Transverse colon (tissue), 4 donors: ENCODE results near the gene BRINP2. TPM values are rescaled to one million over a fixed set of nuclear protein-coding genes. Genes with fewer than 3 reads are reported as not detected.
A peak's percentile ranks its signal among the peaks of the same experiment; 100 is the strongest.

Experiments used
- DNase-seq: peaks from one replicate; pipeline ENCODE4 v3.0.0-alpha.2; 2019
- H3K27ac ChIP-seq, 4 donors: fragments of 200-600 bp; sonication (generic); 2 replicates each; pipeline ENCODE4 v1.5.1; 2016 to 2018; ENCODE audit warnings: inconsistent platforms in 4 of 4
- H3K27me3 ChIP-seq: fragments of 200-600 bp; sonication (generic); 2 replicates; pipeline ENCODE4 v1.5.1; 2017; ENCODE audit warnings: inconsistent platforms
- H3K36me3 ChIP-seq, 4 donors: fragments of 200-600 bp; sonication (generic); 2 replicates each; pipeline ENCODE4 v1.5.1; 2017 to 2019; ENCODE audit warnings: inconsistent platforms in 4 of 4
- H3K4me1 ChIP-seq, 4 donors: fragments of 200-600 bp; sonication (generic); 2 replicates each; pipeline ENCODE4 v1.5.1; 2017 to 2020; ENCODE audit warnings: inconsistent platforms in 4 of 4
- H3K4me3 ChIP-seq, 4 donors: fragments of 200-600 bp; sonication (generic); 1 replicate in 1 of 4; 2 replicates in 3 of 4; pipeline versions ENCODE4 v1.5.1 to v1.6.1; 2017 to 2019; ENCODE audit warnings: inconsistent platforms in 4 of 4
- H3K9me3 ChIP-seq, 2 donors: fragments of 200-600 bp; sonication (generic); 2 replicates each; pipeline ENCODE4 v1.5.1; 2017 to 2019; ENCODE audit warnings: inconsistent platforms in 2 of 2
- EP300 ChIP-seq: sonication (generic); formaldehyde crosslinking; IDR thresholded peaks from one replicate; pipeline ENCODE4 v1.6.1; 2017; ENCODE audit warnings: antibody characterized with exemption, low read depth
- POLR2A ChIP-seq: fragments of 450-650 bp; IDR thresholded peaks from one replicate; pipeline ENCODE4 v1.6.1; 2016; ENCODE audit warnings: antibody characterized with exemption, mild to moderate bottlenecking, moderate library complexity
- POLR2AphosphoS5 ChIP-seq, 3 donors: sonication (generic); formaldehyde crosslinking; IDR thresholded peaks; one replicate each; pipeline ENCODE4 v1.6.1; 2016; ENCODE audit warnings: antibody characterized with exemption in 3 of 3
- WGBS, 2 donors: methylation state at CpG; one replicate each; pipeline ENCODE4 v1.1.5; 2018; ENCODE audit warnings: low coverage in 1 of 2; 5-methylcytosine and 5-hydroxymethylcytosine counted together
- in situ Hi-C, 4 donors: fragments of 200-750 bp; cut with MboI; loops; one replicate each; pipeline versions ENCODE4 v1.15.0 to v1.15.1; 2017; ENCODE audit warnings: low sequenced_read_pairs in 3 of 4, low pct_ligation_motif_present in 1 of 4, low pct_unique_long_range_greater_than_20kb in 1 of 4
- intact Hi-C: fragments of 100-400 bp; cut with DNase I; formaldehyde crosslinking; loops from one replicate; pipeline ENCODE4 v1.15.1; 2023; ENCODE audit warnings: low total_unique reads
- total RNA-seq, 4 donors: library from RNA; depleted of rRNA; stranded (reverse); fragments of >200 nt; gene quantifications; one replicate each; pipeline ENCODE4 v1.1.0, GENCODE V29; 2016
- TF ChIP-seq, protein P1 (sequence below), 5 experiments: fragments of 200-600 bp in 3 of 5; fragments of 450-650 bp in 2 of 5; sonication (generic) in 3 of 5; IDR thresholded peaks; 1 replicate in 2 of 5; 2 replicates in 3 of 5; pipeline ENCODE4 v1.5.1; 2016 to 2017; ENCODE audit warnings: antibody characterized with exemption in 5 of 5, inconsistent platforms in 3 of 5, mild to moderate bottlenecking in 2 of 5, moderate library complexity in 1 of 5

BRINP2 gene
- total RNA-seq, 4 donors from 2014 or later, result not detected

DNA sequence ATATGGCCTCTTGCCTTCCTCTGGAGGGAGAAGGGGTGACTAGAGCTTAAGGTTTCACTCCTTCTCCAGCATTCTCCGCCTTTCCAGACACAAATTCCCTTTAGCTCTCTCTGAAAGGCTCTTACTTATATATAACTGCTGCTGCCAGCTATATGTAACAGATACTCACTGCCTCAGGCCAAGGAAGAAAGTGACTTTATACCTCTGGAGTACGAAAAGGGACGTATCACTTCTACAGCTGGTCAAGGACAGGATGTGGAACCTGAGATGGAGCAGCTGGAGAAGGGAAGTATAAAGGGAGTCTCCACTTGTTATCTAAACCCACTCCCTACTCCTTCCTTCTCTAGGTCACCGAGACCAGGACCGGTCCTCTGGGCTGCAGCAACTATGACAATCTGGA is 102.4 kb downstream of the BRINP2 start:
- intact Hi-C loops (no loop called here), in situ Hi-C loops (no loop called here)
- no peak for TF ChIP-seq POLR2A
- TF ChIP-seq POLR2AphosphoS5 (IDR thresholded peaks at IDR 0.05), result no peak
- WGBS, 2 donors, result 72 to 89% methylated on average over 5 of the region's 5 CpGs
- no peaks in the 10 kb centered on the region for H3K27me3 ChIP-seq
- H3K9me3 ChIP-seq, result no peaks in the 10 kb centered on the region
- peaks cover 0 to 10% (median 3%) of the 10 kb centered on the region in 4 donors for H3K4me1 ChIP-seq
- no peak overlapping the region for H3K4me3 ChIP-seq
- no peaks in the 10 kb centered on the region for H3K36me3 ChIP-seq
- H3K27ac ChIP-seq, result no peak overlapping the region
- DNase-seq, result no peak

DNA sequence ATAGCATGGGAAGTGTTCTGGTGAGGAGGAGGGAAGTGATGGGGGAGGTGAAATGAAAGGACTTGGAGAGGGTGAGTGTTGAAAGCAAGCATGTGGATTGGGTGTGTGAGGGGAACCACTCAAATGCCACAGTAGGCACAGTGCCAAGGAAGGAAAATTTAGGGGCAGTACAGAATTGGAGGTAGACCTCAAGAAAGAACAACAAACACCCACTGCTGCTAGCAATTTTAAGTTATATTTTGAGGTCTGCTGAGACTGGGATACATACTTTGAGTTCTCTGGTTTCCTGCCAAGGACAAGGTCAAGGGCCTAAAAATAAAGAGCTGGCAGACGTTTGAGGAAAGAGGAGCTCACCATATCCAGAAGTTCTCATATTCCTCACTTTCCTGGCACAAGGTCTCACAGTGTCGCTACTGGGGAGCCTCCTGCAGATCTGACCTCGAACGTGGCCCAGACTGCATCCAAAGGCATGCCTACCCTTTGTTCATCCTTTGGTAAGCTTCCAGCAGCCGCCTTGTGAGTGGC is 104.0 kb downstream of the BRINP2 start:
- DNase-seq, result no peak
- 27% methylated on average over 5 of the region's 5 CpGs; no CpG with 5 or more reads in 1 of the 2 donors for WGBS, 2 donors
- Histone ChIP-seq H3K9me3 (no peaks in the 10 kb centered on the region), H3K27me3 (no peaks in the 10 kb centered on the region), H3K27ac (peak overlapping the region in 3 of 4 donors; percentile 14 to 28 (median 23)), H3K36me3 (no peaks in the 10 kb centered on the region), H3K4me3 (no peak overlapping the region), H3K4me1 (peaks cover 0 to 10% (median 3%) of the 10 kb centered on the region in 4 donors)
- intact Hi-C loops (no loop called here), in situ Hi-C loops (no loop called here)
- no peak for TF ChIP-seq POLR2A
- TF ChIP-seq POLR2AphosphoS5 (IDR thresholded peaks at IDR 0.05), result no peak
- TF ChIP-seq, protein P1, sequence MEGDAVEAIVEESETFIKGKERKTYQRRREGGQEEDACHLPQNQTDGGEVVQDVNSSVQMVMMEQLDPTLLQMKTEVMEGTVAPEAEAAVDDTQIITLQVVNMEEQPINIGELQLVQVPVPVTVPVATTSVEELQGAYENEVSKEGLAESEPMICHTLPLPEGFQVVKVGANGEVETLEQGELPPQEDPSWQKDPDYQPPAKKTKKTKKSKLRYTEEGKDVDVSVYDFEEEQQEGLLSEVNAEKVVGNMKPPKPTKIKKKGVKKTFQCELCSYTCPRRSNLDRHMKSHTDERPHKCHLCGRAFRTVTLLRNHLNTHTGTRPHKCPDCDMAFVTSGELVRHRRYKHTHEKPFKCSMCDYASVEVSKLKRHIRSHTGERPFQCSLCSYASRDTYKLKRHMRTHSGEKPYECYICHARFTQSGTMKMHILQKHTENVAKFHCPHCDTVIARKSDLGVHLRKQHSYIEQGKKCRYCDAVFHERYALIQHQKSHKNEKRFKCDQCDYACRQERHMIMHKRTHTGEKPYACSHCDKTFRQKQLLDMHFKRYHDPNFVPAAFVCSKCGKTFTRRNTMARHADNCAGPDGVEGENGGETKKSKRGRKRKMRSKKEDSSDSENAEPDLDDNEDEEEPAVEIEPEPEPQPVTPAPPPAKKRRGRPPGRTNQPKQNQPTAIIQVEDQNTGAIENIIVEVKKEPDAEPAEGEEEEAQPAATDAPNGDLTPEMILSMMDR (IDR thresholded peaks at IDR 0.05), result no peak
- no peak for TF ChIP-seq EP300

DNA sequence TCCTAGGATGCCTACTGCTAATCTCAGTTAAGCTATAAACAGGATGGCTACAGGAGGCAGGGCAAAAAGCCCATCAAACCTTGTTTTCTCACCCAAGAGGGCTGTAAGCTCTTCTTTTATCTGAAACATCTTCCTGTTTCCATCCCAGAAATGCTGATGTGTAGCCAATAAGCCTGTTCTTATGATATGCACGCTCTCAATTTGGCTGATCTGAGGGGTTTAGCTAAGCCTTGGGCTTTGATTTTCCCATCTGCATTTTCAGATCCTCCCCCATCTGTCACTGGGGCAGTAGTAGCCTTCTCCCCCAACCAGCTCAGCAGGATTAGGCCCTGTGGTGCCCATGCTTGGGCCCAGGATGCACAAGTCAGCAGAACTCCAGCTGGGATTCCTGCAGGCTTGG is 105.0 kb downstream of the BRINP2 start:
- no peak for TF ChIP-seq EP300
- TF ChIP-seq, protein P1 (IDR thresholded peaks at IDR 0.05), result no peak
- no peak for TF ChIP-seq POLR2AphosphoS5 (IDR thresholded peaks at IDR 0.05)
- no peak for TF ChIP-seq POLR2A
- H3K27ac ChIP-seq, result no peak overlapping the region
- H3K4me1 ChIP-seq, result peaks cover 0 to 10% (median 3%) of the 10 kb centered on the region in 4 donors
- H3K27me3 ChIP-seq, result no peaks in the 10 kb centered on the region
- intact Hi-C loops, result no loop called here
- in situ Hi-C loops, result no loop called here
- 88 to 90% methylated on average over 1 of the region's 1 CpG for WGBS, 2 donors
- no peaks in the 10 kb centered on the region for H3K36me3 ChIP-seq
- no peak overlapping the region for H3K4me3 ChIP-seq
- no peaks in the 10 kb centered on the region for H3K9me3 ChIP-seq
- no peak for DNase-seq

DNA sequence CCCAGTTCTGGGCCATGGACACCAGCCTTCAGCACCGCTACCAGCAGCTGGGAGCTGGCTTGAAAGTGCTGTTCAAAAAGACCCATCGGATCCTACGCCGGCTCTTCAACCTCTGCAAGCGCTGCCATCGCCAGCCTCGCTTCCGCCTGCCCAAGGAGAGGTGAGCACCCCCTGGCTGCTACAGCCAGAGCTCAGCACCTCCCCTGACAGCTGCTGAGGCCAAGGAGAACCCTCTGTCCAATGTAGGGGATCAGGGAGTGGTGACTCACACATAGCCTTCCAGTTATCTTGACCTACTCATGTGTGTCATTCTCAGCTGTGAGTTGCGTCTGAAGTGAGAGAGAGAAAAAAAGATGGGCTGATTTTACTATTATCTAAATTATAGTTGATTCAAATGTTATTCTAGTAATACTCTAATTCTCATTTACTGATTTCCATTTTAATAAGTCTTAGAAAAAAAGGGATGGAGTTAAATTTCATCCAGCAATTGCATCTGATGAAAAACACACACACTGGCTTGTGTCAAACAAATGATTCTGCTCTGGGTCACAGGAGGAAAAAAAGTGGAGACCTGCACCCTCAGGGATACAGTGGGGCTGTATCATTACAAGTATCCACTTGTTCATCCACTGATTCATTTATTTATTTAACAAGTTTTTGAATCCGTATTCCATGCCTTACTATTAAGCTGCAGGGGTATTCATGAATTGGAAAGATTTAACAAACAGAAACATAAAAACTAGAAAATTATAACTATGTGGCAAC is 108.0 kb downstream of the BRINP2 start:
- no peak for DNase-seq
- 77 to 88% methylated on average over 2 to 10 of the region's 10 CpGs for WGBS, 2 donors
- no peak overlapping the region for H3K27ac ChIP-seq
- no peak for TF ChIP-seq EP300
- no peak for TF ChIP-seq POLR2AphosphoS5 (IDR thresholded peaks at IDR 0.05)
- TF ChIP-seq, protein P1 (IDR thresholded peaks at IDR 0.05), result no peak
- TF ChIP-seq POLR2A, result no peak
- H3K27me3 ChIP-seq, result no peaks in the 10 kb centered on the region
- no peaks in the 10 kb centered on the region for H3K9me3 ChIP-seq
- intact Hi-C loops (no loop called here), in situ Hi-C loops (no loop called here)
- no peak overlapping the region for H3K4me3 ChIP-seq
- H3K4me1 ChIP-seq, result peaks cover 0 to 10% (median 3%) of the 10 kb centered on the region in 4 donors
- H3K36me3 ChIP-seq, result no peaks in the 10 kb centered on the region
